Measurements from ENCODE around the gene PCDHA5.

DNA sequence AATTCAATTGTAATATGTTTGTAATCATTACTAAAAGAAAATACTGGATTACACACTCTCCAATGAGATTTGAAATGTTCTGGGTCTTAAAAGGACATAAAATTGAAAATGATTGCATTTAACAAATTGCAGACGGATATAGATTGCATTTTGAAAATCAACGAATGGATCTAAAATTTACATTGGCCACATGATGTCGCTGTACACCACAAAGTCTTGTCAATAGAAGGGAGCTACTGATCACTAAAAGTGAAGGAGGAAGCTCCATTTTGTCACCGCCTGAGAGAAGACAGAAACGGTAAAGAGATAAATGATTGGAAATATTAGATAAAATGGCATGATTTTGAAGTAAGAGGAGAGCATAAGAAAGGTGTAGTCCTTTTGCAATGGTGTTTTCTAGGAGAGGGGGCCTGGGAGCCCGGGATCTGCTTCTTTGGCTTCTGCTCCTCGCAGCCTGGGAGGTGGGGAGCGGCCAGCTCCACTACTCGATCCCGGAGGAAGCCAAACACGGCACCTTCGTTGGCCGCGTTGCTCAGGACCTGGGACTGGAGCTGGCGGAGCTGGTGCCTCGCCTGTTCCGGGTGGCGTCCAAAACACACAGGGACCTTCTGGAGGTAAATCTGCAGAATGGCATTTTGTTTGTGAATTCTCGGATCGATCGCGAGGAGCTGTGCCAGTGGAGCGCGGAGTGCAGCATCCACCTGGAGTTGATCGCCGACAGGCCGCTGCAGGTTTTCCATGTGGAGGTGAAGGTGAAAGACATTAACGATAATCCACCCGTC lies 35.3 kb upstream of the PCDHA5 start, which contains the start of gene PCDHA1:
- TF ChIP-seq, protein P1, sequence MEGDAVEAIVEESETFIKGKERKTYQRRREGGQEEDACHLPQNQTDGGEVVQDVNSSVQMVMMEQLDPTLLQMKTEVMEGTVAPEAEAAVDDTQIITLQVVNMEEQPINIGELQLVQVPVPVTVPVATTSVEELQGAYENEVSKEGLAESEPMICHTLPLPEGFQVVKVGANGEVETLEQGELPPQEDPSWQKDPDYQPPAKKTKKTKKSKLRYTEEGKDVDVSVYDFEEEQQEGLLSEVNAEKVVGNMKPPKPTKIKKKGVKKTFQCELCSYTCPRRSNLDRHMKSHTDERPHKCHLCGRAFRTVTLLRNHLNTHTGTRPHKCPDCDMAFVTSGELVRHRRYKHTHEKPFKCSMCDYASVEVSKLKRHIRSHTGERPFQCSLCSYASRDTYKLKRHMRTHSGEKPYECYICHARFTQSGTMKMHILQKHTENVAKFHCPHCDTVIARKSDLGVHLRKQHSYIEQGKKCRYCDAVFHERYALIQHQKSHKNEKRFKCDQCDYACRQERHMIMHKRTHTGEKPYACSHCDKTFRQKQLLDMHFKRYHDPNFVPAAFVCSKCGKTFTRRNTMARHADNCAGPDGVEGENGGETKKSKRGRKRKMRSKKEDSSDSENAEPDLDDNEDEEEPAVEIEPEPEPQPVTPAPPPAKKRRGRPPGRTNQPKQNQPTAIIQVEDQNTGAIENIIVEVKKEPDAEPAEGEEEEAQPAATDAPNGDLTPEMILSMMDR (optimal IDR thresholded peaks at IDR 0.05 in 1 of 3, IDR thresholded peaks at IDR 0.05 in 1 of 3, conservative IDR thresholded peaks at IDR 0.05 in 1 of 3; ENCODE audit: extremely low read depth in 1 of 3, insufficient read depth in 2 of 3, low read length in 3 of 3) = no peak
- no peak for TF ChIP-seq EZH2 (IDR thresholded peaks at IDR 0.05; ENCODE audit: low read length)

Measured in keratinocyte (primary cell).